ENCODE data around the gene CDH8.

DNA sequence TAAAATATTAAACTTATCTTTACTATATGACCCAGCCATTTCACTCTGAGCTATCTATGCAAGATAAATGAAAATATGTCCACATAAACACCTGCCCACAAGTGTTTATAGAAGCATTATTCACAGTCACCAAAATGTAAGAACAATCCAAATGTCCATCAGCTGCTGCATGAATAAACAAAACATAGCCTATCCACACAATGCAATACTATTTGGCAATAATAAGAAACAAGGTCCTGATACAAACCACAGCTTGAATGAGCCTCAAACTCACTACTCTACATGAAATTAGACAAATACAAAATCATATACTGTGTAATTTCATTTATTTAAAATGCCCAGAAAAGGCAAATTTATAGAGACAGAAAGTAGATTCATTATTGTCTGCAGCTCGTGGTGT, 355.1 kb downstream of the CDH8 start:
- no peak for TF ChIP-seq POLR2A (IDR thresholded peaks at IDR 0.05)
- TF ChIP-seq, protein P1, sequence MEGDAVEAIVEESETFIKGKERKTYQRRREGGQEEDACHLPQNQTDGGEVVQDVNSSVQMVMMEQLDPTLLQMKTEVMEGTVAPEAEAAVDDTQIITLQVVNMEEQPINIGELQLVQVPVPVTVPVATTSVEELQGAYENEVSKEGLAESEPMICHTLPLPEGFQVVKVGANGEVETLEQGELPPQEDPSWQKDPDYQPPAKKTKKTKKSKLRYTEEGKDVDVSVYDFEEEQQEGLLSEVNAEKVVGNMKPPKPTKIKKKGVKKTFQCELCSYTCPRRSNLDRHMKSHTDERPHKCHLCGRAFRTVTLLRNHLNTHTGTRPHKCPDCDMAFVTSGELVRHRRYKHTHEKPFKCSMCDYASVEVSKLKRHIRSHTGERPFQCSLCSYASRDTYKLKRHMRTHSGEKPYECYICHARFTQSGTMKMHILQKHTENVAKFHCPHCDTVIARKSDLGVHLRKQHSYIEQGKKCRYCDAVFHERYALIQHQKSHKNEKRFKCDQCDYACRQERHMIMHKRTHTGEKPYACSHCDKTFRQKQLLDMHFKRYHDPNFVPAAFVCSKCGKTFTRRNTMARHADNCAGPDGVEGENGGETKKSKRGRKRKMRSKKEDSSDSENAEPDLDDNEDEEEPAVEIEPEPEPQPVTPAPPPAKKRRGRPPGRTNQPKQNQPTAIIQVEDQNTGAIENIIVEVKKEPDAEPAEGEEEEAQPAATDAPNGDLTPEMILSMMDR (IDR thresholded peaks at IDR 0.05), result no peak
